Measurements from ENCODE around the gene CCDC182.

The CCDC182 gene

GRCh38 chr17:57739402-57740234 lies 5.5 kb downstream of the CCDC182 start:
- no peak for DNase-seq (ENCODE audit: extremely low read depth, low read depth)
- TF ChIP-seq, protein P1, sequence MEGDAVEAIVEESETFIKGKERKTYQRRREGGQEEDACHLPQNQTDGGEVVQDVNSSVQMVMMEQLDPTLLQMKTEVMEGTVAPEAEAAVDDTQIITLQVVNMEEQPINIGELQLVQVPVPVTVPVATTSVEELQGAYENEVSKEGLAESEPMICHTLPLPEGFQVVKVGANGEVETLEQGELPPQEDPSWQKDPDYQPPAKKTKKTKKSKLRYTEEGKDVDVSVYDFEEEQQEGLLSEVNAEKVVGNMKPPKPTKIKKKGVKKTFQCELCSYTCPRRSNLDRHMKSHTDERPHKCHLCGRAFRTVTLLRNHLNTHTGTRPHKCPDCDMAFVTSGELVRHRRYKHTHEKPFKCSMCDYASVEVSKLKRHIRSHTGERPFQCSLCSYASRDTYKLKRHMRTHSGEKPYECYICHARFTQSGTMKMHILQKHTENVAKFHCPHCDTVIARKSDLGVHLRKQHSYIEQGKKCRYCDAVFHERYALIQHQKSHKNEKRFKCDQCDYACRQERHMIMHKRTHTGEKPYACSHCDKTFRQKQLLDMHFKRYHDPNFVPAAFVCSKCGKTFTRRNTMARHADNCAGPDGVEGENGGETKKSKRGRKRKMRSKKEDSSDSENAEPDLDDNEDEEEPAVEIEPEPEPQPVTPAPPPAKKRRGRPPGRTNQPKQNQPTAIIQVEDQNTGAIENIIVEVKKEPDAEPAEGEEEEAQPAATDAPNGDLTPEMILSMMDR (IDR thresholded peaks at IDR 0.05; ENCODE audit: low read depth, low read length), result no peak; the same call in 1 of the 2 replicates

DNA sequence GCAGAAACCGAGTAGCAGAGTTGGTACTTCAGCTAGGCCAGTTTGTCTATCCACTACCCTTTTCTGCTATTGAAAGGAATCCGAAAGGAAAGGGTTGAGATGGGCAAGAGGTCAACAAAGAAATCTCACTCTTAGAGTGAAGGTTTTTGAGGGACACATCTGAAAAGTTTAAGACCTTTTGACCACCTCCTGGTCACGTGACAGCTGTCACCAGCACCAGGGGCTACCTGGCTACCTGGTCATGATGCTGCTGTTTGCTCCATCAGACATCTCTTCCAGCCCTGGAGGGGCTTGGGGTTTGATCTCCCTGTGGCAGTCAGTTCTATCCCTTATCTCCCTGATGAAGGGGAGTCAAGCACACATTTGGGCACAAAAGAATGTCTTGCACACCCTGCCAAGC lies 7.6 kb downstream of the CCDC182 start:
- TF ChIP-seq, protein P1 (IDR thresholded peaks at IDR 0.05; ENCODE audit: low read depth, low read length), result no peak
- no peak for DNase-seq (ENCODE audit: extremely low read depth, low read depth)

GRCh38 chr17:57735707-57736106 lies 9.4 kb downstream of the CCDC182 start:
- TF ChIP-seq, protein P1 (IDR thresholded peaks at IDR 0.05; ENCODE audit: low read depth, low read length), result no peak
- no peak for DNase-seq (ENCODE audit: extremely low read depth, low read depth)

GRCh38 chr17:57735230-57735629 lies 9.9 kb downstream of the CCDC182 start:
- TF ChIP-seq, protein P1 (IDR thresholded peaks at IDR 0.05; ENCODE audit: low read depth, low read length), result no peak
- no peak for DNase-seq (ENCODE audit: extremely low read depth, low read depth)

GRCh38 chr17:57733085-57733484 lies 12.0 kb downstream of the CCDC182 start:
- DNase-seq (ENCODE audit: extremely low read depth, low read depth), result no peak
- TF ChIP-seq, protein P1 (IDR thresholded peaks at IDR 0.05; ENCODE audit: low read depth, low read length), result no peak

DNA sequence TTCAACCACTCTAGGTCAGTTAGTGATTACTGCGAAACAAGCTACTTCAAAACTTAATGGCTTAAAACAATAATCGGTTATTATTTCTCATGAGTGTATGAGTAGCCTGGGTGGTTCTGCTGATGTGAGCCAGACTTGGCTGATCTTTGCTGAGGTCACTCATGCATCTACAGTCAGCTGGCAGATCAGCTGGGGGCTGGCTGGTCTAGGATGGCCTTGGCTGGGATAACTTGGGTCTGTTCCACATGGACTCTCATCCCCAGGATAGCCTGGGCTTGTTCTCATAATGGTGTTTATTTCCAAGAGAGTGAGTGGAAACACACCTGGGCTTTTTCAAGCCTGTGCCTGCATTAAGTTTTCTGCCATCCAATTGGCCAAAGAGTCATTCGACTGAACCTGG lies 13.0 kb downstream of the CCDC182 start:
- TF ChIP-seq, protein P1 (IDR thresholded peaks at IDR 0.05; ENCODE audit: low read depth, low read length), result no peak
- no peak for DNase-seq (ENCODE audit: extremely low read depth, low read depth)

DNA sequence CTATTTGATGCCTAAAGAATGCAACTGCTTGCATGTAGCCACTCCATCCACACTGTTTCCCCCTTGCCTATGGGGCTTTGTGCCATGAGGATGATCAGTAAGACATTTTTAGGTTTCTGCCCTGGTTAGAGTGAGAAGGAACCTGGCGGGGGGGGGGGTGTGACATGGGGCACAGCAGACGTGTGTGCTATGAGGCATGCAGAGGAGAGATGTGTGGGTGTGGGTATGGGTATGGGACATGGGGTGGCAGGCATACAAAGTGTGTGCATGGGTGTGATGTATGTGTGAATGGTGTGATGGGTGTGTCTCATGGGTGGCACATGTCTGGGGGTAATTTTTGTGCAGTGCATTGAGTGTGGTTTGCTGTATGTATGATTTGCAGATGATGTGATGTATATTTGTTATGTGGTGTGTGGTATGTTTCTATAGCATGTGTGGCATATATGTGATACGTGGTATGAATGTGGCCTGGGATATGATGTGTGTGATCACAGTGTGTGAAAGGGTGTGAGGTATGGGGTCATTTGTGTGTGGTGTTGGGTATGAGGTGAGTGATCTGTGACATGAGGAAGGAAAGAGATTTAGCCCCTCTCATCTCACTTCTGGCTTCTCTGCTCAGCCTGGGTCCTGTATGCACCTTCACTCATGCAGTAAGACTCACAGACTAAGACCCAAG lies 14.9 kb downstream of the CCDC182 start:
- DNase-seq (ENCODE audit: extremely low read depth, low read depth), result no peak
- TF ChIP-seq, protein P1 (IDR thresholded peaks at IDR 0.05; ENCODE audit: low read depth, low read length), result no peak

All from AG09319 (cell line).